Bone marrow (tissue), 2 donors: ENCODE measurements around the gene TCF4.

ENCODE experiments used
- DNase-seq, 2 donors: peaks; one replicate each; lab custom pipeline; 2025; lab: John Stamatoyannopoulos, UW

TCF4 gene

GRCh38 chr18:55189972-55190371, 398.0 kb downstream of the TCF4 start:
- no peak for DNase-seq

GRCh38 chr18:55186588-55186987, 401.4 kb downstream of the TCF4 start:
- no peak for DNase-seq

- no peak for DNase-seq
Observed at GRCh38 chr18:55185391-55185790, 402.6 kb downstream of the TCF4 start.

- DNase-seq: no peak
Observed at GRCh38 chr18:55179835-55180234, 408.2 kb downstream of the TCF4 start.

GRCh38 chr18:55179425-55179824, 408.6 kb downstream of the TCF4 start:
- no peak for DNase-seq

- DNase-seq: no peak
Observed at GRCh38 chr18:55173291-55173690, 414.7 kb downstream of the TCF4 start.
